SK-N-SH (cell line): ENCODE data around the gene CD93. TPM values are rescaled to one million over a fixed set of nuclear protein-coding genes. Genes with fewer than 3 reads are reported as not detected.

Source experiments
- CTCF ChIA-PET: fragments of 300-600, 350-600 bp; formaldehyde crosslinking; extraction: SDS; loops from one replicate; lab custom pipeline; 2021; lab: Yijun Ruan, JAX
- POLR2A ChIA-PET: fragments of 350-600 bp; sonication (Branson Sonifier 250); formaldehyde crosslinking; extraction: SDS; loops from one replicate; lab custom pipeline; 2020; ENCODE audit warnings: antibody characterized with exemption, inconsistent platforms; lab: Yijun Ruan, JAX
- DNase-seq: peaks from one replicate; pipeline ENCODE4 v3.0.0; 2012
- H2AFZ ChIP-seq: fragments of 200-600 bp; sonication (generic); 2 replicates; pipeline ENCODE4 v1.8.1; 2016; ENCODE audit warnings: antibody characterized with exemption, mild to moderate bottlenecking, low read depth
- H3F3A ChIP-seq: fragments of 200-600 bp; sonication (generic); replicated peaks from 2 replicates; pipeline ENCODE3; 2016; ENCODE audit warnings: antibody characterized with exemption, mild to moderate bottlenecking; ENCODE audit not compliant: insufficient read depth
- H3K27ac ChIP-seq, 2 experiments: fragments of 200-500 bp in 1 of 2; fragments of 200-600 bp in 1 of 2; sonication (Bioruptor generic) in 1 of 2; sonication (generic), shearing (Covaris generic) in 1 of 2; 2 replicates each; pipeline versions ENCODE4 v1.5.1 to v1.6.1; 2014 to 2016; ENCODE audit warnings: low read depth in 2 of 2, inconsistent platforms in 1 of 2, low read length in 1 of 2, mild to moderate bottlenecking in 1 of 2, mixed read lengths in 1 of 2
- H3K27me3 ChIP-seq: fragments of 200-600 bp; sonication (generic), shearing (Covaris generic); 2 replicates; pipeline ENCODE4 v1.6.1; 2016; ENCODE audit warnings: mixed run types; ENCODE audit not compliant: insufficient read depth
- H3K36me3 ChIP-seq, 2 experiments: fragments of 200-500 bp in 1 of 2; fragments of 200-600 bp in 1 of 2; sonication (Bioruptor generic) in 1 of 2; sonication (generic) in 1 of 2; replicated peaks in 1 of 2; 2 replicates each; pipeline versions ENCODE3 to v1.5.1; 2014 to 2016; ENCODE audit warnings: low read length in 1 of 2, mild to moderate bottlenecking in 1 of 2; ENCODE audit not compliant: insufficient read depth in 2 of 2, control insufficient read depth in 1 of 2
- H3K4me1 ChIP-seq, 2 experiments: fragments of 200-500 bp in 1 of 2; fragments of 200-600 bp in 1 of 2; sonication (Bioruptor generic) in 1 of 2; sonication (generic), shearing (Covaris generic) in 1 of 2; 2 replicates each; pipeline versions ENCODE4 v1.5.1 to v1.6.1; 2014 to 2016; ENCODE audit warnings: low read depth in 1 of 2, low read length in 1 of 2, mixed run types in 1 of 2; ENCODE audit not compliant: insufficient read depth in 2 of 2, control insufficient read depth in 1 of 2
- H3K4me2 ChIP-seq: fragments of 200-600 bp; sonication (generic), shearing (Covaris generic); 2 replicates; pipeline ENCODE4 v1.6.1; 2017; ENCODE audit warnings: mixed run types
- H3K4me3 ChIP-seq, 2 experiments: fragments of 200-500 bp in 1 of 2; fragments of 200-600 bp in 1 of 2; sonication (Bioruptor generic) in 1 of 2; sonication (generic), shearing (Covaris generic) in 1 of 2; 2 replicates each; pipeline versions ENCODE4 v1.5.1 to v1.8.1; 2014 to 2016; ENCODE audit warnings: low read depth in 2 of 2, inconsistent platforms in 1 of 2, low read length in 1 of 2, mild to moderate bottlenecking in 1 of 2, mixed read lengths in 1 of 2, moderate library complexity in 1 of 2
- H3K79me2 ChIP-seq: fragments of 200-600 bp; sonication (generic); 2 replicates; pipeline ENCODE4 v1.8.1; 2017; ENCODE audit warnings: mild to moderate bottlenecking; ENCODE audit not compliant: insufficient read depth
- H3K9ac ChIP-seq: fragments of 200-600 bp; sonication (generic); 2 replicates; pipeline ENCODE4 v1.6.1; 2017; ENCODE audit warnings: mixed run types
- H3K9me2 ChIP-seq: fragments of 200-600 bp; sonication (generic); 2 replicates; pipeline ENCODE4 v1.6.1; 2017; ENCODE audit warnings: mixed run types
- H3K9me3 ChIP-seq: fragments of 200-600 bp; sonication (generic); 2 replicates; pipeline ENCODE4 v1.6.1; 2017; ENCODE audit warnings: mixed run types, mild to moderate bottlenecking, moderate library complexity
- H4K20me1 ChIP-seq: fragments of 200-600 bp; sonication (generic); 2 replicates; pipeline ENCODE4 v1.6.1; 2017; ENCODE audit warnings: mild to moderate bottlenecking, mixed run types; ENCODE audit not compliant: insufficient read depth
- CTCF ChIP-seq: fragments of 200-600 bp; sonication (generic); IDR thresholded peaks from 2 replicates; pipeline ENCODE4 v1.6.1; 2017; ENCODE audit warnings: antibody characterized with exemption, mild to moderate bottlenecking, moderate library complexity
- EP300 ChIP-seq, 2 experiments: IDR thresholded peaks; 2 replicates each; pipeline versions ENCODE4 v1.4.0 to v1.6.1; 2012; ENCODE audit warnings: borderline replicate concordance in 1 of 2, low read depth in 1 of 2, low read length in 1 of 2
- FOXJ3 ChIP-seq: sonication (generic); formaldehyde crosslinking; IDR thresholded peaks from 2 replicates; pipeline ENCODE4 v1.5.1; 2020; ENCODE audit warnings: mild to moderate bottlenecking, missing genetic modification reagents
- GABPA ChIP-seq: IDR thresholded peaks from 2 replicates; pipeline ENCODE4 v1.4.0; 2012; ENCODE audit warnings: low read depth, mild to moderate bottlenecking
- MXI1 ChIP-seq: IDR thresholded peaks from 2 replicates; pipeline ENCODE4 v1.6.1; 2012; ENCODE audit warnings: mild to moderate bottlenecking, low read depth, low read length, improper control_type of control experiment
- NFIC ChIP-seq: IDR thresholded peaks from 2 replicates; pipeline ENCODE4 v1.4.0; 2012; ENCODE audit warnings: borderline replicate concordance
- NRF1 ChIP-seq: IDR thresholded peaks from 2 replicates; pipeline ENCODE4 v1.6.1; 2012; ENCODE audit warnings: low read depth, mild to moderate bottlenecking, low read length
- RAD21 ChIP-seq: IDR thresholded peaks from 2 replicates; pipeline ENCODE4 v1.6.1; 2012; ENCODE audit warnings: mild to moderate bottlenecking, low read length
- REST ChIP-seq: IDR thresholded peaks from 2 replicates; pipeline ENCODE4 v1.6.1; 2012; ENCODE audit warnings: mild to moderate bottlenecking, low read depth, low read length, moderate library complexity
- SIN3A ChIP-seq: IDR thresholded peaks from 2 replicates; pipeline ENCODE4 v1.6.1; 2012; ENCODE audit warnings: low read depth, mild to moderate bottlenecking, low read length, moderate library complexity, borderline replicate concordance
- SMC3 ChIP-seq: IDR thresholded peaks from 2 replicates; pipeline ENCODE4 v1.6.1; 2012; ENCODE audit warnings: low read depth, low read length, improper control_type of control experiment
- TAF1 ChIP-seq: IDR thresholded peaks from 2 replicates; pipeline ENCODE4 v1.6.1; 2012; ENCODE audit warnings: low read depth, mild to moderate bottlenecking, low read length, moderate library complexity, borderline replicate concordance
- USF2 ChIP-seq: fragments of 150-350 bp; IDR thresholded peaks from 2 replicates; pipeline ENCODE4 v1.6.1; 2017; ENCODE audit warnings: antibody characterized with exemption, low read length, low read depth, borderline replicate concordance
- YY1 ChIP-seq: IDR thresholded peaks from 2 replicates; pipeline ENCODE4 v1.4.0; 2012; ENCODE audit warnings: low read depth, mild to moderate bottlenecking
- WGBS: methylation state at CpG from one replicate; pipeline ENCODE4 v1.1.6; 2017; ENCODE audit warnings: low lambda C conversion rate; 5-methylcytosine and 5-hydroxymethylcytosine counted together
- polyA plus RNA-seq, 3 experiments: library from polyadenylated mRNA; depleted of rRNA; stranded (reverse); fragments of >200 nt; gene quantifications; 2 replicates each; pipeline ENCODE4 v1.2.3, GENCODE V29; 2012

CD93 gene
- polyA plus RNA-seq, 1 of the 3 experiments (the other 2 are of a cell fraction) = 0.03 TPM

GRCh38 chr20:23033918-23034317 lies 52.2 kb downstream of the CD93 start (continued):
- no peak for TF ChIP-seq CTCF
- TF ChIP-seq SIN3A = no peak
- TF ChIP-seq GABPA = no peak
- no peak for TF ChIP-seq NRF1
- TF ChIP-seq SMC3 = no peak
- no peak for TF ChIP-seq YY1

GRCh38 chr20:23032750-23033078 lies 53.4 kb downstream of the CD93 start:
- H4K20me1 ChIP-seq = no peaks in the 10 kb centered on the region
- CTCF ChIA-PET = no interaction called here
- H3K79me2 ChIP-seq = no peaks in the 10 kb centered on the region
- H3K27me3 ChIP-seq = peaks cover 54% of the 10 kb centered on the region
- H3K4me3 ChIP-seq = no peak overlapping the region
- no peak for TF ChIP-seq TAF1
- TF ChIP-seq EP300 (IDR thresholded peaks at IDR 0.05; ENCODE audit: borderline replicate concordance in 1 of 2, low read depth in 1 of 2, low read length in 1 of 2) = no peak
- no peak for TF ChIP-seq MXI1
- TF ChIP-seq SMC3 = no peak
- TF ChIP-seq USF2 = no peak
- DNase-seq = no peak
- no peak overlapping the region for H3K4me2 ChIP-seq
- no peaks in the 10 kb centered on the region for H3K4me1 ChIP-seq
- no peak overlapping the region for H3K27ac ChIP-seq
- H3K9me2 ChIP-seq = no peaks in the 10 kb centered on the region
- H2AFZ ChIP-seq = no peak overlapping the region
- WGBS = 10% methylated on average over 5 of the region's 5 CpGs
- H3K9ac ChIP-seq = no peak overlapping the region
- H3K36me3 ChIP-seq = no peaks in the 10 kb centered on the region
- no peaks in the 10 kb centered on the region for H3F3A ChIP-seq
- H3K9me3 ChIP-seq = no peaks in the 10 kb centered on the region
- POLR2A ChIA-PET = no interaction called here

GRCh38 chr20:23032056-23032749 lies 53.9 kb downstream of the CD93 start:
- no peak for TF ChIP-seq FOXJ3 (CRISPR knock-in tag)
- no peak for TF ChIP-seq SIN3A
- no peak for TF ChIP-seq REST
- no peak for TF ChIP-seq NFIC
- no peak for TF ChIP-seq GABPA
- TF ChIP-seq RAD21 = no peak
- Histone ChIP-seq H3K9me2 (no peaks in the 10 kb centered on the region), H3F3A (no peaks in the 10 kb centered on the region), H4K20me1 (no peaks in the 10 kb centered on the region), H3K27ac (no peak overlapping the region), H3K4me2 (no peak overlapping the region), H3K27me3 (peaks cover 49% of the 10 kb centered on the region), H3K9ac (no peak overlapping the region), H3K4me3 (no peak overlapping the region), H3K36me3 (no peaks in the 10 kb centered on the region), H3K4me1 (no peaks in the 10 kb centered on the region), H2AFZ (no peak overlapping the region), H3K9me3 (no peaks in the 10 kb centered on the region), H3K79me2 (no peaks in the 10 kb centered on the region)
- ChIA-PET CTCF (no interaction called here), POLR2A (no interaction called here)
- WGBS = 2% methylated on average over 6 of the region's 6 CpGs
- no peak for DNase-seq
